H7 (cell line): Measurements from ENCODE around the gene REG4. TPM values are rescaled to one million over a fixed set of nuclear protein-coding genes. Genes with fewer than 3 reads are reported as not detected.
"Not testable (repeated sequence)": the region's sequence is repeated elsewhere in the genome, so short reads cannot be mapped to it uniquely, and the experiment has no call there.

ENCODE experiments used
- DNase-seq: peaks from one replicate; pipeline ENCODE4 v3.0.0; 2012
- H3K27me3 ChIP-seq: 2 replicates; pipeline ENCODE4 v1.6.0; 2011; ENCODE audit warnings: mild to moderate bottlenecking, low read length; ENCODE audit not compliant: control insufficient read depth, insufficient read depth
- H3K36me3 ChIP-seq: replicated peaks from 2 replicates; pipeline ENCODE4 v1.5.1; 2011; ENCODE audit warnings: low read length; ENCODE audit not compliant: control insufficient read depth, insufficient read depth
- H3K4me3 ChIP-seq: 2 replicates; pipeline ENCODE4 v1.5.1; 2011; ENCODE audit warnings: low read depth, mild to moderate bottlenecking, control low read depth, low read length, moderate library complexity; ENCODE audit not compliant: insufficient read depth
- total RNA-seq: library from RNA; depleted of rRNA; stranded (reverse); fragments of >200 nt; shearing (Covaris generic); gene quantifications from 2 replicates; pipeline ENCODE4 v1.2.3, GENCODE V29; 2014; rRNA removed

Gene REG4
- total RNA-seq = not detected in 2 replicates

- no peak for DNase-seq
- H3K36me3 ChIP-seq = no peaks in the 10 kb centered on the region
- no peaks in the 10 kb centered on the region for H3K27me3 ChIP-seq
- H3K4me3 ChIP-seq = no peak within 1 kb of the TSS
These were observed at the start of gene REG4 for GRCh38 chr1:119811387-119811786. Gene REG4, minus strand, starts transcription at chr1:119811460. Its CDS starts 2,691 bp downstream, at chr1:119808769.

DNA sequence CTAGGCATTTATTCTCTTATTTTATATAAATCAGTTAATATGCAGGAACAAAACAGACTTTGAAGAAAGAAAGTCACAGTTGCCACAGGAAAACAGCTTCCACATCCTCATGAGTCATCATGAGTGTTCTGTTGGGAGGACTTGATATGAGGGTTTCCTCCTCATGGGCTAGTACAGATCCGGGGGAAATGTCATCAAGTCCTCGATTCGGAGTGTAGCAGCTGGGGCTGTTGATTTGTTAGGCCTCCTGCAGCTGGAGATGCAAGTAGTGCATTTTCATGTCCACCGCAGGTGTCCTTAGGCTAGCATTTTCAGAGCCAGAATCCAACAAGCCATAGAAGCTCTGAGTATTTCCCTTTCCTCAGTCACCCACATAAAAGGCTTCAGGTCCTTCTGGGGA, 48.4 kb upstream of the REG4 start:
- Histone ChIP-seq H3K27me3 (no peaks in the 10 kb centered on the region), H3K36me3 (no peaks in the 10 kb centered on the region), H3K4me3 (no peak overlapping the region)
- no peak for DNase-seq

DNA sequence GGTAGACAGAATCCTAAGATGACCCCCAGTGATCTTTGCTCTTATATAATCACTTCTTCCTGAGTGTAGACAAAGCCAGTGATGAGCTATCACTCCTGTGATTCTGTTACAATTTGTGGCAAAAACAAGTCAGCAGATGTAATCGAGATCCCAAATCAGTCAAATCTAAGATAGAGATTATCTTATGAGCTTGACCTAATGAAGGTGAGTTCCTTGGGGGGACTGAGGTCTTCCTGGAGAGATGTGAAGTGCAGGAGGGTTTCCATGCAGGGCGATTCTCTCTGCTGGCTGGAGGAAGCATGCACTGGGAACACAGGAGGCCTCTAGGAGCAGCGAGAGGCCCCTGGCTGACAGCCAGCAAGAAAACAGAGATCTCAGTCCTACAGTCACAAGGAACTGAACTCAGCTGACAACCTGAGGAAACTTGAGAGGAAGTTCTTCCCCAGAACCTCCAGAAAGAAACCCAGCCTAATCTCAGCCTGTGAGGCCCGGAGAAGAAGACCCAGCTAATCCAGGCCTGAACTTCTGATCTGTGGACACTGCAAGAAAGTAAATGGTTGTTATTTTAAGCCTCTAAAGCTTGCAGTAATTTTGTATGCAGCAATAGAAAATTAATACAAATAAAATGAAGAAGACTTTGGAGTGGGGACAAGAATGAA, 47.4 kb upstream of the REG4 start:
- H3K27me3 ChIP-seq, H3K4me3 ChIP-seq, H3K36me3 ChIP-seq, DNase-seq: not testable (repeated sequence)

DNA sequence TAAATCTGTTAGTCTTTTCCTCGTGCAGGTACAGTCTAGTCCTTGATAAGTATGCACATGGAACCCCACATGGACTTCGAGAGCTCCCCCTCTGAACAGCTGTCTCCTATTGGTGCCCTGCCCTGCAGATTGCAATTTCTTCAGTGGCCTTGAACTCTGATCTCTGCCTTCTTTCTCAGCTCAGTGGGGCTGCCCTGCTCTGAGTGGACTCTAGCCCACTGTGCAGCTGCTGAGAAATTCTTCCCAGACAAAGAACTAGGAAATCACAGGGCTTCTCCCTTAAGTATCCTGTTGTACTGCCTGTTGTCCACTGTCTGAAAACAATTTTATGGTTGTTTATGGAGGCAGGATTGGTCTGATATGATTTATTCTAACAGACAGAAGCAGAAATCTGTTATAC, 46.9 kb upstream of the REG4 start:
- Histone ChIP-seq H3K4me3 (no peak overlapping the region), H3K27me3 (no peaks in the 10 kb centered on the region), H3K36me3 (no peaks in the 10 kb centered on the region)
- no peak for DNase-seq

DNA sequence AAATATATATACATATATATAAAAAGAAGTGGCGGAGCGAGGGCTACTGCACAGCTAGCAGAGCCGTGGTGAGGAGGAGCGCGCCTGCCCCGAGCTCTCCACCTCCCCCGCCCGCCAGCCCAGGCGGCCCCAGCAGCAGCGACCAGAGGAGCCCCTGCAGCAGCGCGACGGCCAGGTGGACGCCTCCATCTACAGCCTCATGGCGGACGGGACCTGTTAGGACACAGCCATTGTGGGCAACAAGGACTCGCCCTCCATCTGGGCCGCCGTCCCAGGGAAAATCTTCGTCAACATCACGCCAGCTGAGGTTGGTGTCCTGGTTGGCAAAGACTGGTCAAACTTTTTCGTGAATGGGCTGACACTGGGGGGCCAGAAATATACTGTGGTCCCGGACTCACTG, 41.9 kb upstream of the REG4 start:
- Histone ChIP-seq H3K36me3 (no peaks in the 10 kb centered on the region), H3K4me3 (no peak overlapping the region), H3K27me3 (no peaks in the 10 kb centered on the region)
- no peak for DNase-seq

- DNase-seq = peak; percentile 23
- not testable (repeated sequence) for H3K27me3 ChIP-seq, H3K4me3 ChIP-seq, H3K36me3 ChIP-seq
These were observed 32.9 kb upstream of the REG4 start for GRCh38 chr1:119844206-119844605.

- Histone ChIP-seq H3K36me3 (no peaks in the 10 kb centered on the region), H3K27me3 (no peaks in the 10 kb centered on the region), H3K4me3 (no peak overlapping the region)
- DNase-seq = no peak
These were observed 30.0 kb upstream of the REG4 start for GRCh38 chr1:119841306-119841705.

GRCh38 chr1:119840745-119841144, 29.5 kb upstream of the REG4 start:
- Histone ChIP-seq H3K36me3 (no peaks in the 10 kb centered on the region), H3K4me3 (no peak overlapping the region), H3K27me3 (no peaks in the 10 kb centered on the region; the same call in 1 of the 2 replicates)
- DNase-seq = no peak

DNA sequence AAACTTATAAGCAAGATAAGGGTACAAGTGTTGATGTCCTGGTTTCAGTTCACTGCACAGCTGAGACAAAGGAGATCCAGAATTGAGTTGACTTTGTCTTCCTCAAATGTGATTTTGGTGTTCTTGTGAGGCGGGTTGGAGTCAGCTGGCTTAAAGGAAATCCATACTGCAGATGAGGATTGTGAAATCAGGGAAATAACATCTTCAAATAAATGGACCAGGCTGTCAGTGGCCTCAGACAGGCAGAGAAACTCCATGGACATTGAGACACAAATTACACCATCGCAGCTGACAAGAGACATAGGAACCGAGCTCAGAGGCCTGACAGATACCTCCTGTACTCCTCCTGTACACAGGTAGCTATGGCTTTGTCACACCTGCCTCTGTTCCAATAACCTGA, 27.0 kb upstream of the REG4 start:
- no peak overlapping the region for H3K4me3 ChIP-seq
- no peak for DNase-seq
- H3K27me3 ChIP-seq = no peaks in the 10 kb centered on the region; the same call in 1 of the 2 replicates
- H3K36me3 ChIP-seq = no peaks in the 10 kb centered on the region

GRCh38 chr1:119834990-119835389, 23.7 kb upstream of the REG4 start:
- Histone ChIP-seq H3K4me3 (no peak overlapping the region), H3K27me3 (no peaks in the 10 kb centered on the region; the same call in 1 of the 2 replicates), H3K36me3 (no peaks in the 10 kb centered on the region)
- no peak for DNase-seq

- no peaks in the 10 kb centered on the region; the same call in 1 of the 2 replicates for H3K27me3 ChIP-seq
- no peaks in the 10 kb centered on the region for H3K36me3 ChIP-seq
- no peak overlapping the region for H3K4me3 ChIP-seq
- no peak for DNase-seq
These were observed 19.8 kb upstream of the REG4 start for GRCh38 chr1:119831027-119831426.

GRCh38 chr1:119829625-119830024, 18.4 kb upstream of the REG4 start:
- no peak for DNase-seq
- Histone ChIP-seq H3K36me3 (no peaks in the 10 kb centered on the region), H3K27me3 (no peaks in the 10 kb centered on the region), H3K4me3 (no peak overlapping the region)

GRCh38 chr1:119829006-119829405, 17.7 kb upstream of the REG4 start:
- not testable (repeated sequence) for H3K4me3 ChIP-seq, H3K27me3 ChIP-seq, H3K36me3 ChIP-seq, DNase-seq

GRCh38 chr1:119828266-119828665, 17.0 kb upstream of the REG4 start:
- no peak overlapping the region for H3K4me3 ChIP-seq

GRCh38 chr1:119827010-119827409, 15.8 kb upstream of the REG4 start:
- peak; percentile 39 for DNase-seq
- no peak overlapping the region for H3K4me3 ChIP-seq
- no peaks in the 10 kb centered on the region for H3K27me3 ChIP-seq
- H3K36me3 ChIP-seq = no peaks in the 10 kb centered on the region

More at GRCh38 chr1:119828266-119828665, 17.0 kb upstream of the REG4 start:
- Histone ChIP-seq H3K36me3 (no peaks in the 10 kb centered on the region), H3K27me3 (no peaks in the 10 kb centered on the region)
- DNase-seq = no peak

GRCh38 chr1:119822406-119822805, 11.1 kb upstream of the REG4 start:
- Histone ChIP-seq H3K36me3 (no peaks in the 10 kb centered on the region), H3K27me3 (no peaks in the 10 kb centered on the region; the same call in 1 of the 2 replicates), H3K4me3 (no peak overlapping the region)
- no peak for DNase-seq
